ENCODE measurements around the gene ICOS.
A peak's percentile ranks its signal among the peaks of the same experiment; 100 is the strongest.

The ICOS gene, protein sequence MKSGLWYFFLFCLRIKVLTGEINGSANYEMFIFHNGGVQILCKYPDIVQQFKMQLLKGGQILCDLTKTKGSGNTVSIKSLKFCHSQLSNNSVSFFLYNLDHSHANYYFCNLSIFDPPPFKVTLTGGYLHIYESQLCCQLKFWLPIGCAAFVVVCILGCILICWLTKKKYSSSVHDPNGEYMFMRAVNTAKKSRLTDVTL

DNA sequence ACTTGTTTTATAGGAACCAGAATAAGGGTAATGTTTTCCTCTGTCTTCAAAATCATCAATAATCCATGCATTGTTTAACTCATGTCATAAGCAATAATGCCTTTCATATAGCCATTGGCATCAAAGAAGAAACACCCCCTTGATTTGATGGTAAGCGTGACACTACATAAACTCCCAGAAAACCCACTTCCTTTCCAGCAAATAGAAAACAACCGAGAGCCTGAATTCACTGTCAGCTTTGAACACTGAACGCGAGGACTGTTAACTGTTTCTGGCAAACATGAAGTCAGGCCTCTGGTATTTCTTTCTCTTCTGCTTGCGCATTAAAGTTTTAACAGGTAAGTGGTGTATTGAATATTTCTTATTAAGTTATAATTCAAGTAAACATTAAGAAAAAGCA, at the start of gene ICOS:
ICOS (plus strand) TSS at position 229 of the 400 bp plus-strand sequence; CDS start at position 281, 52 bp downstream.
- DNase-seq: peak; percentile 88

DNA sequence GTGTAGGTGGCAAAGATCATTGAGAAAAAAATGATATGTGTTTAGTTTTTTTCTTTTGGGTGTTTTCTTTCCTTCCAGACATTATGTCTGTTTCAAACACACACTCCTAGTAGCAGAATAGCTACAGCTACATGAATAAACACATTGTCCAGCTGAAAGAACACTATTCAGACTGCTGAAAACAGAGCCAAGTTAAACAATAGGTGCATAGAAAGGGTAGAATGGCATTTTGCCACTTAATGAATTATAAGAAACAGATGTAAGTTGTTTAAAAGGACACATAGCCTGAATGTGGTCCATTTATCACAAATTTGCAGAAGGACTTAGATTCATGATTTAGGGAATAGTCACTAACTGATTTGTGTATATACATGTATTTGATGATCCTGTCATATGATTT, 48.9 kb upstream of the ICOS start:
- no peak for DNase-seq

DNA sequence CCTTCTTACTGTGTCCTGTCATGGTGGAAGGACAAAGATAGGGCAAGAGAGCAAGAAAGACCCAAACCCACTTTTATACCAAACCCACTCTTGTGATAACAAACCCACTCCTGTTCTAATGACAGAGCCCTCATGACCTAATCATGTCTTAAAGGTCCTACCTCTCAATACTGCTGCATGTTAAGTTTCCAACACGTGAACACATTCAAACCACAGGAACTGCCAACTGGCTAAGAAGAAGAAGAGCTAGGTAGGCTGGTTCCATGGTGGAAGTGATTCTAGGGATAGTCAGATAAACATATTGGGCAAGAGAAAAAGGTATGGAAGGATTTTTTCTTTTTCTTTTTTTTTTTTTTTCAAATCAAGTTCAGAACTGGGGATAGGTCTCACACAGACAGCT, 47.0 kb upstream of the ICOS start:
- DNase-seq: peak; percentile 63

DNA sequence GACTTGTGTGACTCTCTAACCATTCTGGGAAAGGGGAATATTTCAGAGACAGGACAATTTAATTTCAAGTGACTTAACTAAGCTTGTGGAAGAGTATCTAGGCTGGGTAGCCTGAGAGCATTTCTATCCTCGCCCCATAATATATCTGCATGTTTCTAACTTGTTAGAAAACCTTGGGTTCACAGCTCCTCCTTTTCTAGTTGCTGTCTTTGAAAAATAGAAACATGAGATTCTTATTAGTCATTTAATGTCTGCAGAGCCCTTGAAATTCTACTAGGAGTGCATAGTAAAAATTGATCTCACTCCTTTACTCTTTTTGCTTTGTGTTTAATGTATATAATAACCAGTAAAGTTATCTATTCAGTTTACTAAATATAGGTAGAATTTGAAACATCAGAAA, 46.6 kb upstream of the ICOS start:
- DNase-seq: no peak

DNA sequence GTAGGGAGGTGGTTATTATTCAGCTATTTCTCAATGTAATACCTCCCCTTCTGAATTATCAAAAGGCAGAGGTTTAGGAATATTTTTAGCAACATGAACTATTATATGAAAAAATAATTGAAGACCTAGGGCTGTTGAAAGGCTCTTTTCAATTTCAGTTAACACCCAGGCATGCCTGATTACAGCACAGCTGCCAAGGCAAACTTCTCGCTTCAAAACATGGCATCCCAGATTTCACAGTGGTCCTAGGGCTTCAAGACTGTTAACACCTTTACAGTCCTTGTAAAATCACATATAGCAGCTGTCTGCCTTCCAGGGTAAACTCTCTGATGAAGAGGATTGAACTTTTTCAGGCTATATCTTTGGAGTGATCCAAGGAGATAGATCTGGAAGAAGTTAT, 45.8 kb upstream of the ICOS start:
- no peak for DNase-seq

DNA sequence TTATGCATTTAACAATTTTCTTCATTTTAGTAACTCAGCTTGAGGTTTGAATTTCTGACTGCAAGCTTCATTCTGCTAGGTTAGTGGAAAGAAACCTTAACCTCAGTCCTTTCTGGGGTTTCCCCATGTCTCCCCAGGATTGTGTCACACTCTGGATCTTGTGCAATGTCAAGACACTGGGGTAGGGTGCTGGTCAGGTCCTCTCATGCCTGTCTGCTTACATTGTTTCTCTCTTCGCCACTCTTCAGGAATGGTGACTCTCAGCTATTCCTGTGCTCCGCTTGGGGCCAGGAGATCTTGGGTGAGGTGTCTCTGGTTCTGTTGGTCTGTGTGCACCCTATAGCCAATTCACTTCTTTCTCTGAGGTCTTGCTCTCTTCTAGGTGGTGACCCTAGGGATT, 45.1 kb upstream of the ICOS start:
- peak; percentile 94 for DNase-seq

DNA sequence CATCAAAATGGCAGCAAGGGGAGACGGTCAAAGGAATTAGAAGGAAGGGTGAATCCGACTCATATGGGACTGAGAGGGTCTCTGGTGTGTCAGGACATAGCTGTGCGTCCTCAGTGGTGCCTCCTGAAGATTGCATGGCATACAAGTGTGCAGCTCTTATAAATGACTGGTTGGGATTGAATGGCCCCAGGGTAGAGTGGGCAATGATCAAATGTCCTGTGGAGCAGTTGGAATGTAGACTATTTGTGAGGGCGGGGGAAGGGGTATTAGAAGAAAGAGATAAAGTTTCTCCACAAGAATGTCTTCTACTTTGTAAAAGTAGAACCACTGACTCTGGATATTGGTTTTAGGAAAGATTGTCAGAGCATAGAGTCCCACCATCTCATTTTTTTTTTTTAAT, 44.4 kb upstream of the ICOS start:
- no peak for DNase-seq

DNA sequence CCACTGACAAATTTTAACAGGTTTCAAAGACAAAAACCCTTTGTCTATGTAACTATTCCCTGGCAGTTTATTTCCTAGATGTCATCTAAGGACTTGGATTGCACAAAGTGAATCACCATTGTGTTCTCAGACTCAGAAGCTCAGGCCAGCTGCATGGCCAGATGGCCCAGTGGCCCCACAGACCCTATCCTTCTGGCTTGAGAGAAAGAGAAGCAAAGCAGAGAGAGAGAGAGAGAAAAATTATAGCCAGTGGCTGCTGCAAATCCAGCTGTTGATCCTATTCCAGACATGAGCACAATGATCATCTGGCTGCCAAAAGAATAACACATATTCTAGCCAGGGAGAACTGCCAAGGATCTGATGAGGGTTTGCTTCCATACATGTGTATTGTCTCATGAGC, 43.2 kb upstream of the ICOS start:
- no peak for DNase-seq

DNA sequence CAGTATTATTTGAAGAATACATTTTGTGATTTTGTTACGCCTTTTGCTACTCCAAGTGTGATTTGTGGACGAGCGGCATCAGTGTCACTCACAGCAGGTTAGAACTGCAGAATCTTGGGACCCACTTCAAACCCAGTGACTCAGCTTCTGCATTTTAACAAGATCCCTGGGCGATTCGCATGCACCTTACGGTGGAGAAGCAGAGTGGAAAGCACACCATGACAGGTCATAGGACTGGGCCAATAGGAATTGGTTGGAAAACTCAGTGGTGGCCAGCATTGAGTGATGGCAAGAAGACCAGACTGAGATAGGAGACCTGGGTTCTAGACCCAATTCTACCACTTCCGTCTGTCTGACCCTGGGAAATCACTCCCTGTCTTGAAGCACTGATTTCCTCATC, 42.7 kb upstream of the ICOS start:
- DNase-seq: peak; percentile 57

DNA sequence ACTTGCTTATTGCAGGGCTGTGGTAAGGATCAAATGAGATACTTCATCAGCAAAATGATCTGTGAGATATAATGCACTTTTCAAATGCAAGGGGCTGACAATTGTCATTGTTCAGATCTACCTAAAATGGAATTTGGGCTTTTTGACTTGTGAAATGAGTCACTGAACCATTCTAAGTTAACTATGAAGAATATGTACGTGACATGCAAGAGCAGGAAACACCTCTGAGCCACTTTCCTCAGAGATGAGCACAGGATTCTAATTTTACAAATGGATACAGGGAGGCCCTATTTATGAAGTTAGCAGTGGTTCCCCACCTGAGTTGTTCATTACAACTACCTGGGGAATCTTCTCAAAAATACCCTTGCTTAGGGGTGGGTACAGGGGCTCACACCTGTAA, 42.3 kb upstream of the ICOS start:
- DNase-seq: peak; percentile 85

DNA sequence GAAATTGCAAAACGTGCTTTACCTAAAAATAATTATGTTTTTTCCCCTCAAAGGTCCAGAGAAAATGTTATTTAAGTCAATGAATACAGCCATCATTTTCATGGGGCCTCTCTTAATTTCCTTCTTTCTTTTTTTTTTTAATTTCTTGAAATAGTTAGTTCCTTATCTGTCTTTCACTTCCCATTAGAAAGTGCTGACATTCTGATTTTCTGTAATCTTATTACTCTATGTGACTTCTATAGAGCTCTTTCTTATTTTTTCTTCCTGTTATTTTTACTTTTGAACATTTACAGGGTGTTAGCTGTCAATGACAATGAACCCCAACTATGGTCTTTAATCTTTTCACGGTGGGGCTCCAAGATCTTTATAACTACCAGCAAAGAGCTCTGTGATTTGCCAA, 39.0 kb upstream of the ICOS start:
- no peak for DNase-seq

DNA sequence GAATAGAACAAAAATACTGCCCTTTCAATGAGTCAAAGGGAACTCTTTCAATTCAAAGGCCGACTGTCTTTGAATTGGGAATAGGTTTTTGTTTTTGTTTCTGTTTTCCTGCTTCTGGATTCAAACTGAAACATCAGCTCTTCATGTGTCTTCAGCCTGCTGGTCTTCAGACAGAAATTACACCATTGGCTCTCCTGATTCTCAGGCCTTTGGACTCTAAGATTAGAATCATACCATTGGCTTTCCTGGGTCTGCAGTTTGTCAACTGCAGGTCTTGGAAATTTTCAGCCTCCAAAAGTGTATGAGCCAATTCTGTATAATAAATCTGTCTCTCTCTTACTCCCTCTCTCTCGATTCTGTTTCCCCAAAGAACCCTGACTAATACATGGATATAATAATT, 37.9 kb upstream of the ICOS start:
- no peak for DNase-seq

DNA sequence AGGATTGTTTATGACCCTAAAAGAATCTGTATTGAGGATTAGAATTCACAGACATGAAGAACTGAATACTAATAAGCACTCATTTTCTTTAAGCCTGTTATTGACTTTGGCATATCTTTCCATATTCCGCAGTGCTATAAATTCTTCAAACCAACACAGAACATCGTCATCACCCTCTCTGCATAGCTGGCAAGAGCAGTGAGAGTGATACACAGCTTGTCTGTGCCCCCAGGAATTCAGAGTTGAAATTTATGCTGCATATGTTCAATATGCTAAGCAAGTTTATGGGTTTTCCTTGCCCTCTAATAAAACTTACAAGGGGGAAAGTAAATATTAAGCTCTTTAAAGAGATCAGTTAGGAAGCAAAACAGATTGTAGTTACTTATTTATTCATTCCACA, 36.3 kb upstream of the ICOS start:
- DNase-seq: no peak

DNA sequence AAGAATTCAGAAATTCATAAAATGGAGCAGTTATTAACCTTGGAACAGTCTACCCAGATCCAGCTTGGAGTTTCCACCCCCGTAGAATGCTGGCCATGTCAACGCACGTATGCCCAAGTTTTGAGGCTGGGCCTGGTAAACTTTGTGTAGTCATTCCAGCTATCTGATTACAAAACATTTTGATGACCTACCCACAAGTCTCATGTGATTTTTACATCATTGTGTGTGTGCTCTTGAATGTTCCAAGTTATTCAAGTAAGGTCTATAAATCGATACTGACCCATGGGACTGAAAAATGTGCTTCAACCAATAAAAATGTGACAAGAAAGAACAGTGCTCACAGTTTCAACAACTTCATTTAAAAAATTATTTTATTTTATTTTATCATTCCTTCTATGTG, 32.5 kb upstream of the ICOS start:
- no peak for DNase-seq

DNA sequence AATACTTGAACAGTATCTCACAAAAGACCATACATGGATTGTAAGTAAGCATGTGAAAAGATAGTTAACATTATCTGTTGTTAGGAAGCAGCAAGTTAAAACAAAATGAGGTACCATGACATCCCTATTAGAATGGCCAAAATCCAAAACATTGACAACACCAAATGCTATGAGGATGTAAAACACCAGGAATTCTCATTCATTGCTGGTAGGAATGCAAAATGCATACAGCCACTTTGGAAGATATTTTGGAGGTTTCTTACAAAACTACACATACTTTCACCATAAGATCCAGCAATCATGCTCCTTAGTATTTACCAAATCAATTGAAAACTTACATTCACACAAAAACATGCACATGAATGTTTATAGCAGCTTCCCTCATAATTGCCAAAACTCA, 30.9 kb upstream of the ICOS start:
- no peak for DNase-seq

DNA sequence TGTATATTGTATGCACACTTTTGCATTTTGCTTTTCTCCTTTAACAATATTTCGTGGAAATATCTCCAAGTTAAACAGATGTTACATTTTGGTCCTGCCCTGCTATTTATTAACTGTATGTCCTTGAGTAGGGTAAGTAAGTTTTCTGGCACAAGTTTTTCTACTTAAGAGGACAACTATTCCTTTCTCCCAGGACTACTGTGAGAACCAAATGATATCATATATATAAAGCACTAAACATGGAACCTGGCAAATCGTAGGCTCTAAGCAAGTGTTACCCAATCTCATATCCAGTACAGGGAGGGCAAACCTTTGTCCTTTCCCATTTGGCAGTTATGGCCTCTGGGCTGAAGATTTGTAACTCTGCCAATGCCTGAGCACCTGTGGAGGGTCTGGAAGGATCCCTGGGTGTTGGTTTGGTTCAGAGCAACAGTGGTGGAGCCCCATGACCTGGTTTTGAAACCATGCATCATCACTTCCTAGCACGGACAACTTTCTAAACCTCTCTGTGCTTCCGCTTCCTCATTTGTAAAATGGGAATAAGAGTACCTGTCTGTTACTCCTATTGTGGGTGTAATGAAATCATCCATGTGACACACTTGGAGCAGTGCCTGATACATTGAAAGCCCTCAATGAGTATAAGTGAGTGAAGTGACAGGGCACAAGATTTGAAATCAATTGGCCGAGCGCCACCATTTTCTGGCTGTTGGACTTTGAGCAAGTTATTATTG, 28.3 kb upstream of the ICOS start:
- no peak for DNase-seq

DNA sequence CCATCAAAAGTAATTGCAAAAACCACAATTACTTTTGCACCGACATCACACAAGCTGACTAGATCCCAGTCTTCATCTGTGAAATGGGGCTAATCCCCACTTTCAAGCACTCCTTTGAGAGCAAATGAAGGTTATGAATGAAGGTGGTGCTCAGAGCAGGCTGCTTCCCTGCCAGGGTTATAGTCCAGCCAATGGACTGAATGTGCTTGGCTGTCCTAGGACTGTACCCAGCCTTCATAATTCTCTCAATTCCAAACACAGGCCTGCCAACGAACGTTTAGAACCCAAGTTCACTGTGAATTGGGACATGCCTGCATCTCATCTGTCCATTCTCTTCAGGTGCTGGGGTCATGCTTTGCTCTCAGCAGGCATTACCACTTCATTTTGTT, 27.8 kb upstream of the ICOS start:
- DNase-seq: no peak

DNA sequence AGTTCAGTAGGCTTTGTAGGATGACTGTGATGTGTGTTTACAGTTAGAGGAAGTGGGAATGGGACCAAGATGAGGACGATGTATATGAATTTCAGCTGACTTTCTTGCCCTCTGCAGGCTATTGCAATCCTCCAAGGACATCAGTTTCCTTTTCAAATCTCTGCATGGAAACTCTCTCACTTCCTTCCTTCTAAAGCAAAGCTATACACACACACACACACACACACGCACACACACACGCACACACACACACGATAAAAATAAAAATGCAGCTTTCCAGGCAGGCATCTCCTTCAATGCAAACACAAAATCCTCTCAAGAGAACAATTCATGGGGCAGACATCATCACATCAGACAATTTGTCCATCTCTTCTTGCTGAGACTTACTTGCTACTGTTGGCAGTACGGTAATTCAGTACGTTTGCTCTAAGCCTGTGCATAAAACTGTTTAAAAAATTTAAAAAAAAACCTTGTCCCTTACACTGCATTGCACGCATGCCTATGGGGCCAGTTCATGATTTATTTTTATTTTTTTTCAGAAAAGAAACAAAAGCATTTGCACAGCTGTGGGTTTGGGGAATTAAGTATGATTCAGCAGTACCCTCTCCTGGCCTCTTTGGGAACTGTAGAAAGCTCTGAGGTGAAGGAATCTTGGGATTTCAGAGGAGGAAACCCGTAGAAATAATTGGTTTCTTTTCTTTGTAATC, 27.1 kb upstream of the ICOS start:
- DNase-seq: peak; percentile 73

DNA sequence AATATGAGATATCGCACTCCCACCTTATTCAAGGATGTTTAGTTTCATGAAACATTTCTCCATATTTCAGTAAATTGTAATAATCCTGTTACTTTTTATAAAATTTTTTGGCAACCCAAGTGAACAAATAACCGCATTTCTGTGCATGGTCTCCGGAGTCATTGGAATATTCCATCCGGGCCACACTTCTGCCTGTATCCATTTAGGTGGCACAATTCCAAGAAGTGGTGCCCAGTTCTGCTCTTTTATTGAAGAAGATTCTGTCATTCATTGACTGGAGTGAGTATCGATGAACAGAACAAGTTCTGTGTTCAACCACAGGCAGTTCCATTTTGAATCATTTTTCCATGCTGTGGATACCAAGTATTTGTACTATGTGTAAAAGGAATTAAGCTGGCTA, 26.6 kb upstream of the ICOS start:
- peak; percentile 85 for DNase-seq

DNA sequence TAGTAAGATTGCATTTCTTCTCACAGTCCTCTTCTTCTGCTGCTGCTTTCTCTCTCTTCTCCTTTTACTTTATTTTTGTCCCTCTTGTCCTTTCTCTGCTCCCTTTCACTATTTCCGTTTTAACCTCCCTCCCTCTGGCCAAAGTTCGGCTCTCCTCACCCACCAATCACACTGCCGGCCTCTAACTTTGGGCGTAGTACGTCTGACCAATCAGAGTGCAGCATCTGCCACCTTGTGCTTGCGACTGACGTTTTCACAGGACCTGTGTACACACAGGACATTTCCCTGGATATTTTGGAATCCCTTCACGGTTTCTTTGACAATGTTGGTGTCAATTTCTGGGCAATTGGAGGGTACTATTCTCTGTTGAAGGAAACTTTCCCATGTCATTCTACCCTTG, 22.6 kb upstream of the ICOS start:
- DNase-seq: no peak

DNA sequence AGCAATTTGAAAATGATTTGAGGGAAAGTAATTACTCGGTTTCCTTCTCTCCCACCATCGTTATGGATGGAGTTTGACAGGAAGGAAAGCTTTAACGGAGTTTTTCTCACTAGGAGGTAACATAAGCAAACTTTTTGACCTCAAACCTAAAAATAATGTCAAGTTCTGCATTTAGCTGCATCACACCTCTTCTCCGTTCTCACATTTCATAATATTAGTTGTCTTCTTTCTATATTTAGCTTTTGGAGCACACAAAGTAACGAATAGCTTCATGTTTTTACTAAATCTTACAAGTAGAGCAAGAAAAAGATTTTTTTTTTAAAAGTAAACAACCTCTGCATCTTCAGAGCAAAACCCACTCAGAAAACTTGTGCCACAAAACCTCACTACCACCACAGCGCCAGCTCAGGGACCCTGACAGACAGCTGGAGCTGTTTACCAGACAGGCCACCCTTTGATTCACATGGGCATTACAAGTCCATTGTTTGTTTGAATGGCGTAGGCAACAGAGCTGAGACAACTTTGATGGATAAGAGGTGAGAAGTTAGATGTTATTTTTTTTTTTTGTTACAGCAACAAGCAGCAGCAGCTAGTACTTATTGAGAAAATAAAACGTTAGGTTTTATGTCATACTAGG, 21.9 kb upstream of the ICOS start:
- peak; percentile 48 for DNase-seq

DNA sequence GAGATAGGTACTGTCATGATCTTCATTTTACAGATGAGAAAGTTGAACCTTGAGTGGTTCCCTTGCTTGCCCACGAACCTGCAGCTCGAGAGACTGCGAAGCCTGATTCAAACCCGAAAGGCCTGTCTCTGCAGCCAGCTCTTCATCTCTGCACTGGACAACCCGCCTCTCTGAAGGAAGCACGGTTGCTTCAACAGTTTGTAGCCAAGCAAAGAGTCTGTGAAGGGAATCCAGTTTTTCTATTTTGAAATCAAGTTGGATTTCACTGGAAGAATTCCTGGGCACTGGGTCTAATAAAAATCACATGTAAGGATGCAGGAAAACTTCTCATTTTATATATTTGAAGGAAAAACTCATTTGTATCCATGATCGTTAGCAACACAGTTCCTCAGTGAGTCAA, 21.3 kb upstream of the ICOS start:
- no peak for DNase-seq

DNA sequence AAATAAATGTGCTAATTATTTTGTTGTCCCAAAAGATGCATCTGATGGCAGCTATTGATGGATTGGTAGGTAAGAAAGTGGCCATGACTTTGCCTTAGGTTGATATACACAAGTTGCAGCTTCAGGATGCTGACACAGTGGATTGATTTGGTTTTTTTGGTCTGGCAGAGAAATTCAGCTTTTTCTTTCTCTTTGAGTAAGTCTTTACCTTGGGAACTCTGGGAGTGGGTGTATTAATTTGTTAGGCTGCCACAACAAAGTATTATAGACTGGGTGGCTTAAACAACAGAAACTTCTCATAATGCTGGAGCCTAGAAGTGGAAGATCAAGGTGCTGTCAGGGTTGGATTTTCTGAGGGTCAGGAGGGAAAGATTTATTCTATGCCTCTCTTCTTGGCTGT, 19.8 kb upstream of the ICOS start:
- no peak for DNase-seq

DNA sequence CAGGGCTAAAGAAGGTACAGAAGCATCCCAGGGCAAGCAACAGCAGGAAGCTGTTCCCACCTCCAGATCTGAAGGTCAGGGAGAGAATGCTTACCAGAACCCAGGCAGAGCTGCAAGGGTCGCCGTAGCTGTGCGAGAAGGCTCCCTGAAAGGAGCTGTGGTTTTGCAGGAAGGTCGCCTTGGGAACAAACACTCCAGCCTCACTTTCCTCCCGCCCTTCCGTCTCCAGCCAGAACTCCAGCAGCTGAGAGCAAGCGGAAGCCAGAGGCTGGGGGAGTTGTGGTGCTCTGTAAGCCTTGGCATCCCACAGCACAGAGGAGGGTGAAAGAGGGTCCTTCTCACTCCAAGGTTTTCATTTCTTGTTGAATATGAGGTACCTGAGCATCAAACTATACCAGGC, 18.3 kb upstream of the ICOS start:
- no peak for DNase-seq
